GM08714 (cell line): ENCODE results near the gene TTC16.

Experiments
- H3K4me3 ChIP-seq: fragments of 200-500 bp; sonication (Bioruptor generic); 2 replicates; pipeline ENCODE4 v1.5.1; 2014; ENCODE audit warnings: mild to moderate bottlenecking, low read length, inconsistent platforms
- ZNF274 ChIP-seq: IDR thresholded peaks from 2 replicates; pipeline ENCODE4 v1.6.1; 2012; ENCODE audit warnings: mild to moderate bottlenecking, low read depth, low read length

Gene TTC16, protein sequence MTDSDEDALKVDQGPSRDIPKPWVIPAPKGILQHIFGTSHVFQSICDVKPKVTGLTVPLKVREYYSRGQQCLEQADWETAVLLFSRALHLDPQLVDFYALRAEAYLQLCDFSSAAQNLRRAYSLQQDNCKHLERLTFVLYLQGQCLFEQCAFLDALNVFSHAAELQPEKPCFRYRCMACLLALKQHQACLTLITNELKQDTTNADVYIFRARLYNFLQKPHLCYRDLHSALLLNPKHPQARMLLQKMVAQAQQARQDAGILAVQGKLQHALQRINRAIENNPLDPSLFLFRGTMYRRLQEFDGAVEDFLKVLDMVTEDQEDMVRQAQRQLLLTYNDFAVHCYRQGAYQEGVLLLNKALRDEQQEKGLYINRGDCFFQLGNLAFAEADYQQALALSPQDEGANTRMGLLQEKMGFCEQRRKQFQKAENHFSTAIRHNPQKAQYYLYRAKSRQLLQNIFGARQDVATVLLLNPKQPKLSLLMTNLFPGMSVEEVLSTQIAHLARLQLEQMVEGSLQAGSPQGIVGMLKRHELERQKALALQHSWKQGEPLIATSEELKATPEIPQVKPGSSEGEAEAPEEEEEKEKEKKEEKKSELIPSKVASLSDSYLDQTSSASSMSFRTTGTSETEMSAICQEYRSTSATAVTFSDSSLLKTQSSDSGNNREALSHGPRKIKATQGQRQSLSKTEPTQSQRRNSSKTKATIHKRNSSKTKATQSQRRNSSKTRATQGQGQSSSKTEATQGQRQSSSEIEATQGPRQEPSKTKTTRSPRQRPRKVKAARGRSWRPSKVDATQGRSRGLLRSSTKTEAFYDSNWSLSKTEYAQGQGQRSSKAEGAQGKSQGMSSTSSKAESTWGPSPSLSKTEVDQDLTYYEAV

GRCh38 chr9:127715470-127716337, at the start of gene TTC16, which contains the start of gene PTRH1:
Gene TTC16, plus strand, starts transcription at chr9:127716079. Its CDS starts 67 bp downstream, at chr9:127716146.
Gene PTRH1, minus strand, starts transcription at chr9:127715663. Its CDS starts 24 bp downstream, at chr9:127715639.
- no peak for TF ChIP-seq ZNF274

DNA sequence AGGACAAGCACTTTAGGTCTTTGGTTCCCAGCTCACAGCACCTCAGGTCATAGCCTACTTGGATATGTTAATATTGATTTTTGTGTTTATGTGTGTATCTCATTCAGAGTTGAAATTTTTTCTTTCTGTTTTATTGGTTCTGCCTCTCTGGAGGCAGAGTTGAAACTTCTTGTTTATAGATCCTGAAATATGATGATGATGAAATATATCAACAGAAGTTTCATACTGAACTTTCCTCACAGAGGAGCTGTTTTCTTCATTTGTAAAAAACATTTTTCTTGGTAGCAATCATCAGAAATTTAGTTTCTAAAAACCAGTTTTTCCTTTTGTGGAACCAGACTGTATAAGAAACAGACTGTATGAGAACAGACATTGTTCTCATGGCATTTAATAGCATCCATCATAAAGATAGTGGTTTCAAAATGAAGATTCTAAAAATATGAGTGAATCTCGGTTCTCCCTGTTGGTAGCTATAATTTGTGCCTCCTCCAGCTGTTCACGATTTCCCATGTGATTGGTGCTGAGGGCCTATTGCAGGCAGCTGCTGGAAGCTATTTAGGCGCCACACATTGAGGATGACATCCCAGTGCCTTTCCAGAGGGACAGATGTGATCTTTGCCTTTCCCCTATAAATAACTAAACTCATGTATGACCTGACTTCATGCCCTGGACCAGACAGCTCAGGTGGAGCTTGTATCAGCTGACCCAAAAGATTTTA, 48.6 kb upstream of the TTC16 start:
- no peak for TF ChIP-seq ZNF274
- no peak overlapping the region for H3K4me3 ChIP-seq

More at GRCh38 chr9:127715470-127716337, at the start of gene TTC16, which contains the start of gene PTRH1:
- H3K4me3 ChIP-seq, result peak within 1 kb of the TSS; percentile 74

GRCh38 chr9:127667906-127668305, 48.0 kb upstream of the TTC16 start:
- no peak overlapping the region for H3K4me3 ChIP-seq
- no peak for TF ChIP-seq ZNF274

GRCh38 chr9:127673234-127673633, 42.6 kb upstream of the TTC16 start:
- no peak for TF ChIP-seq ZNF274
- no peak overlapping the region for H3K4me3 ChIP-seq

- TF ChIP-seq ZNF274, result no peak
- H3K4me3 ChIP-seq, result no peak overlapping the region
Measured at GRCh38 chr9:127676638-127677037, 39.2 kb upstream of the TTC16 start.

- no peak overlapping the region for H3K4me3 ChIP-seq
- no peak for TF ChIP-seq ZNF274
Measured at GRCh38 chr9:127679506-127679905, 36.4 kb upstream of the TTC16 start.

DNA sequence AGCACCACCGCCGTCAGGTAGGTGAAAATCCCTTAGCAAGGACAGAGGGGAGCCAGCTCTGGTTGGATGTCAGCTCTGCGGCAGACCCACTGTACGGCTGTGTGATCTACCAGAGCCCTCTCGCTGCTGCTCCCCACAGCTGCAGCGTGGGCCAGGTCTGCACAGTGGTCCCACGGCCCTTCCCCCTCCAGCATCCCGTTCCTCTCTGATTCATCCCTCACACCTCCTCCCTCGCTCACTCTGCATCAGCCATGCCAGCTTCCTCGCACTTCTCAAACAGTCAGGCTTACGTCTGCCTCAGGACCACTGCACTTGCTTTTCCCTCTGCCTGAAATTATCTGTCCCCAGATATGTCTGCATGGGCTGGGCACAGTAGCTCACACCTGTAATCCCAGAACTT, 35.7 kb upstream of the TTC16 start:
- no peak for TF ChIP-seq ZNF274
- no peak overlapping the region for H3K4me3 ChIP-seq

DNA sequence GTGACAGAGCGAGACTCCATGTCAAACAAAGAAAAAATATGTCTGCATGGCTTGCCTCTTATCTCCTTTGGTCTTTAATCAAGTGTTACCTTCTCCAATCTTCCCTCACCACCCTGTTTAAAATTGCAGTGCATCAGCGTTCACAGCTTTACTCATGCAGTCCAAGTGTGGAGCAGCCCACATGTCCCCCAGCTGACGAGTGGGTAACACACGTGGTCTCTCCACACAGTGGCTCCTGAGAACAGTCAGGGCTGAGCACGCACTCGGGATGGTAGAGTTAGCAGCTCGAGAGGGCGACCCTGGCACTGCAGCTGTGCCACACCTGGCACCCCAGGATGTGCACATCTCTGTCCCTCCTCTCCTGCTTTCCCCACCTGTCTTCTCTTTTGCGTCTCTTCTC, 35.0 kb upstream of the TTC16 start:
- no peak overlapping the region for H3K4me3 ChIP-seq
- no peak for TF ChIP-seq ZNF274

DNA sequence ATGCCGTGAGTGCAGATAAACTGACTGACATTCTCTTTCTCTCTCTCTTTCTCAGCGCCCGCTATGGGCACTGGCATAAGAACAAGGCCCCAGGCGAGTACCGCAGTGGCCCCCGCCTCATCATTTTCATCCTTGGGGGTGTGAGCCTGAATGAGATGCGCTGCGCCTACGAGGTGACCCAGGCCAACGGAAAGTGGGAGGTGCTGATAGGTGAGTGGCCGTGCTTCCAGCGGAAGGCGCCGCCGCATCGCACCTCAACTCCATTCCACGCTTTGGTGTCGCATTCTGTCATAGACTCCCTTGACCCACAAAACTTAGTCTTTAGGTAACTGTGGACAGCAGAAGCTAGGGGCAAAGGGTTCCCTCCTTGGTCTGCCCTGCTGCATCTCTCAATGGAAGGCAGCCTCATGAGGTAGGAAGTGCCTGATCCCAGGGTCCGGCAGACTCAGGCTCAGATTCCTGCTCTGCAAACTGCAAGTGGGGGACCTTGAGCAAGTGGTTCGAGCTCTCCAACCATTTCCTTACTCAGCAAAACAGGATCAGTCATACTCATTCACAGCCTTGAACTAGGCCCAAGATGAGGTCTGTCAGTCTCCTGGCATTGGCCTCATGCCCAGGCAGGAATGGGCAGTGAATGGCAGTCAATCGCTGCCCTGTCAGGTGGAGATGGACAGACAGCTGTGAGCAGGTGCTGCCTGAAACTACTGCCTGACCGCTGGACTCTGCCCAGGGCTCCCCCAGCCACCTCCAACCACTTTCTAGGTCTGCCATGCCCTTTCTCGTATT, 33.3 kb upstream of the TTC16 start:
- H3K4me3 ChIP-seq, result no peak overlapping the region
- no peak for TF ChIP-seq ZNF274

- TF ChIP-seq ZNF274, result no peak
- H3K4me3 ChIP-seq, result no peak overlapping the region
Measured at GRCh38 chr9:127683723-127684122, 32.2 kb upstream of the TTC16 start.

- no peak overlapping the region for H3K4me3 ChIP-seq
- no peak for TF ChIP-seq ZNF274
Measured at GRCh38 chr9:127684576-127684975, 31.3 kb upstream of the TTC16 start.
